ENCODE data around the gene LRRC40. TPM values are rescaled to one million over a fixed set of nuclear protein-coding genes. Genes with fewer than 3 reads are reported as not detected.
"Not testable (repeated sequence)": the region's sequence is repeated elsewhere in the genome, so short reads cannot be mapped to it uniquely, and the experiment has no call there.

Gene LRRC40
- total RNA-seq, 1 donor from 2014 or later, result 10.3 TPM

GRCh38 chr1:70190180-70190579, 15.2 kb downstream of the LRRC40 start:
- intact Hi-C loops (cut with DNase I), result no loop called here
- no peaks in the 10 kb centered on the region for H3K4me1 ChIP-seq
- DNase-seq (no peak), ATAC-seq (no peak)
- TF ChIP-seq, protein P1, sequence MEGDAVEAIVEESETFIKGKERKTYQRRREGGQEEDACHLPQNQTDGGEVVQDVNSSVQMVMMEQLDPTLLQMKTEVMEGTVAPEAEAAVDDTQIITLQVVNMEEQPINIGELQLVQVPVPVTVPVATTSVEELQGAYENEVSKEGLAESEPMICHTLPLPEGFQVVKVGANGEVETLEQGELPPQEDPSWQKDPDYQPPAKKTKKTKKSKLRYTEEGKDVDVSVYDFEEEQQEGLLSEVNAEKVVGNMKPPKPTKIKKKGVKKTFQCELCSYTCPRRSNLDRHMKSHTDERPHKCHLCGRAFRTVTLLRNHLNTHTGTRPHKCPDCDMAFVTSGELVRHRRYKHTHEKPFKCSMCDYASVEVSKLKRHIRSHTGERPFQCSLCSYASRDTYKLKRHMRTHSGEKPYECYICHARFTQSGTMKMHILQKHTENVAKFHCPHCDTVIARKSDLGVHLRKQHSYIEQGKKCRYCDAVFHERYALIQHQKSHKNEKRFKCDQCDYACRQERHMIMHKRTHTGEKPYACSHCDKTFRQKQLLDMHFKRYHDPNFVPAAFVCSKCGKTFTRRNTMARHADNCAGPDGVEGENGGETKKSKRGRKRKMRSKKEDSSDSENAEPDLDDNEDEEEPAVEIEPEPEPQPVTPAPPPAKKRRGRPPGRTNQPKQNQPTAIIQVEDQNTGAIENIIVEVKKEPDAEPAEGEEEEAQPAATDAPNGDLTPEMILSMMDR (IDR thresholded peaks at IDR 0.05), result no peak
- no peak overlapping the region for H3K27ac ChIP-seq
- no peaks in the 10 kb centered on the region for H3K36me3 ChIP-seq
- H3K4me3 ChIP-seq, result no peak overlapping the region
- no peaks in the 10 kb centered on the region for H3K27me3 ChIP-seq
- H3K9me3 ChIP-seq, result no peaks in the 10 kb centered on the region

DNA sequence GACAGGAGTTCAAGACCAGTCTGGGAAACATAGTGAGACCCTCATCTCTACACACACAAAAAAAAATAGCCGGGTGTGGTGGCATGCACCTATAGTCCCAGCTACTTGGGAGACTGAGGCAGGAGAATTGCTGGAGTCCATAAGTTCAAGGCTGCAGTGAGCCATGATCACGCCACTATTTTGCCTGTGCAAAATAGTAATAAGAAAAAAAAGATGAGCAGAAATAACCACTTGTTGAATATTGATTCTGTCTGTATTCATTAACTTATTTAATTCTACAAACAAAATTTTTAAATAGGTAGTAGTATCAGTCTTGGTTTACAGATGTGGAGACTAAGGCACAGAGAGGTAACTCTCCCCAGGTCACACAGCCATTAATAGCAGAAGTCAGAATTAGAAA, 16.9 kb downstream of the LRRC40 start:
- ATAC-seq, result no peak
- no peak overlapping the region for H3K27ac ChIP-seq
- no peaks in the 10 kb centered on the region for H3K27me3 ChIP-seq
- no peaks in the 10 kb centered on the region for H3K9me3 ChIP-seq
- intact Hi-C loops (cut with DNase I), result no loop called here
- H3K4me1 ChIP-seq, result no peaks in the 10 kb centered on the region
- TF ChIP-seq, protein P1 (IDR thresholded peaks at IDR 0.05), result no peak
- H3K36me3 ChIP-seq, result peaks cover 9% of the 10 kb centered on the region
- H3K4me3 ChIP-seq, result no peak overlapping the region
- DNase-seq, result no peak

- H3K9me3 ChIP-seq; H3K27ac ChIP-seq; H3K4me3 ChIP-seq; intact Hi-C loops (cut with DNase I); H3K4me1 ChIP-seq; DNase-seq; H3K27me3 ChIP-seq; ATAC-seq: not testable (repeated sequence)
- H3K36me3 ChIP-seq, result peaks cover 22% of the 10 kb centered on the region
Measured at GRCh38 chr1:70185181-70185580, 20.2 kb downstream of the LRRC40 start.

DNA sequence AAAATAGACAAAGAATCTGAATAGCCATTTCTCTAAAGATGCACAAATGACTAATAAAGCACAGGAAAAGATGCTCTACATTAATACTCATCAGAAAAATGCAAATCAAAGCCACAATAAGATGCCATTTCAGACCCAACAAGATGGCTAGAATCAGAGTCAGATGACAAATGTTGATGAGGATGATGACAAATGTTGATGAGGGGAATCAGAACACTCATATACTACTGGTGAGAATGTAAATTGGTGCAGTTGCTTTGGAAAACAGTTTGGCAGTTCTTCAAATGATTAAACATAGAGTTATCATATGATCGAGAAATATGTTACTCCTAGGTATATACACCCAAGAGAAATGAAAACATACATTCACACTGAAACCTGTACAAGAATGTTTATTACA, 33.9 kb downstream of the LRRC40 start:
- H3K27ac ChIP-seq, result no peak overlapping the region
- DNase-seq (no peak), ATAC-seq (no peak)
- H3K4me1 ChIP-seq, result no peaks in the 10 kb centered on the region
- H3K9me3 ChIP-seq, result no peaks in the 10 kb centered on the region
- H3K27me3 ChIP-seq, result no peaks in the 10 kb centered on the region
- TF ChIP-seq, protein P1 (IDR thresholded peaks at IDR 0.05), result no peak
- H3K4me3 ChIP-seq, result no peak overlapping the region
- peaks cover 16% of the 10 kb centered on the region for H3K36me3 ChIP-seq
- intact Hi-C loops (cut with DNase I), result no loop called here

DNA sequence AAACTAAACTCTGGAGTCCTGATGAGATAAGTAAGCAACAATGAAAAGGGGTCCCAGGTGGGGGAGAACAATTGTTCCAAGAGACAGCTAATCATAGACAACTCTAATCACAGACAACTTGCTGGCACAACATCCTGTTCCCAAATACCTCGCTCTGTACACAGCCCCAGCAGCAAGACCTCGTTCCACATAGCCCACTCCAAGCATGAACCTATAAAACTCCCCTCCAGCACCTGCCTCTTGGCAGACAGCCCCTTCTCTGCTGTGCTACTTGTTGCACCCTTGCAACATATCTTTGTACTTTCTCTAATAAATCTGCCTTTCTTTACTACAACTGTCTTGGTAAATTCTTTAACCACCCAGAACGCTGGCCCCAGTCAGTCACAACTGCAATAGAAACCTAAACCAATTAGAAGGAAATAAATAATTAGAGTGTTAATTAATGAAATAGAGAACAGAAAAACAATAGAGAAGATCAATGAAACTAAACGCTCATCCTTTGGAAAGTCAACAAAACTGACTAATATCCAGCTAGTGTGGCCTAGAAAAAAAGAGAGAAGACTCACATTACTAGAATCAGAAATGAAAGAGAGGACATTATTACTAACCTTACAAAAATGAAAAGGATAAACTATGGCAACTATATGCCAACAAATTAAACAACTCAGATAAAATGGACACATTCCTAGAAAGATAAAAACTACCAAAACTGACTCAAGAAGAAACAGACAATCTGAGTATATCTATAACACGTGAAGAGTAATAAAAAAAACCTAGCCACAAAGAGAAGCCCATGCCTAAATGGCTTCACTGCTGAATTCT, 36.1 kb downstream of the LRRC40 start:
- Histone ChIP-seq H3K4me3 (no peak overlapping the region), H3K9me3 (no peaks in the 10 kb centered on the region), H3K36me3 (peaks cover 3% of the 10 kb centered on the region), H3K27ac (no peak overlapping the region), H3K27me3 (no peaks in the 10 kb centered on the region), H3K4me1 (no peaks in the 10 kb centered on the region)
- ATAC-seq, result no peak
- TF ChIP-seq, protein P1 (IDR thresholded peaks at IDR 0.05), result no peak
- no peak for DNase-seq
- intact Hi-C loops (cut with DNase I), result no loop called here

DNA sequence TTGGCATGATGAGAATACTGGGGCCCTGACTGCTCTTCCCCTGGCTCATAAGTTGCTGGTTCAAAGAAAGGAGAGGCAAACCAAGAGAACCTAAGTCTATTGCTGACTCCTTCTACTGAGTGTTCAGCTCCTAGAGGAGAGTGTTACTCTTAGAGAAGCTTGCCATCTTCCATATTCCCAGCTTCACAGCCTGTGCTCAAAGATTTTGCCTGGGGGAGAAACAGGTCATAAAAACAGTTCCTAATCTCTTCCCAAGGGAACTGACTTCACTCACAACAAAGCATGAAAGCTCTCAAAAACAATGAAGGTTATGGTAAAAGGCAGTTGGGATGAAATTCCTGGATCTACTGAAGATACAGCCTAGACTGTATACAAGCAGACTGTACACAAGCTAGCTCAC, 37.1 kb downstream of the LRRC40 start:
- H3K27me3 ChIP-seq, result no peaks in the 10 kb centered on the region
- peaks cover 3% of the 10 kb centered on the region for H3K36me3 ChIP-seq
- no peaks in the 10 kb centered on the region for H3K4me1 ChIP-seq
- DNase-seq (no peak), ATAC-seq (no peak)
- intact Hi-C loops (cut with DNase I), result no loop called here
- TF ChIP-seq, protein P1 (IDR thresholded peaks at IDR 0.05), result no peak
- no peaks in the 10 kb centered on the region for H3K9me3 ChIP-seq
- H3K27ac ChIP-seq, result no peak overlapping the region
- H3K4me3 ChIP-seq, result no peak overlapping the region
